Central memory CD4-positive, alpha-beta T cell (primary cell): Measurements from ENCODE around the gene SUSD3.

Experiments used
- DNase-seq: peaks from one replicate; pipeline ENCODE4 v3.0.0; 2022

The SUSD3 gene

GRCh38 chr9:93053781-93054331, 4.6 kb upstream of the SUSD3 start:
- no peak for DNase-seq

DNA sequence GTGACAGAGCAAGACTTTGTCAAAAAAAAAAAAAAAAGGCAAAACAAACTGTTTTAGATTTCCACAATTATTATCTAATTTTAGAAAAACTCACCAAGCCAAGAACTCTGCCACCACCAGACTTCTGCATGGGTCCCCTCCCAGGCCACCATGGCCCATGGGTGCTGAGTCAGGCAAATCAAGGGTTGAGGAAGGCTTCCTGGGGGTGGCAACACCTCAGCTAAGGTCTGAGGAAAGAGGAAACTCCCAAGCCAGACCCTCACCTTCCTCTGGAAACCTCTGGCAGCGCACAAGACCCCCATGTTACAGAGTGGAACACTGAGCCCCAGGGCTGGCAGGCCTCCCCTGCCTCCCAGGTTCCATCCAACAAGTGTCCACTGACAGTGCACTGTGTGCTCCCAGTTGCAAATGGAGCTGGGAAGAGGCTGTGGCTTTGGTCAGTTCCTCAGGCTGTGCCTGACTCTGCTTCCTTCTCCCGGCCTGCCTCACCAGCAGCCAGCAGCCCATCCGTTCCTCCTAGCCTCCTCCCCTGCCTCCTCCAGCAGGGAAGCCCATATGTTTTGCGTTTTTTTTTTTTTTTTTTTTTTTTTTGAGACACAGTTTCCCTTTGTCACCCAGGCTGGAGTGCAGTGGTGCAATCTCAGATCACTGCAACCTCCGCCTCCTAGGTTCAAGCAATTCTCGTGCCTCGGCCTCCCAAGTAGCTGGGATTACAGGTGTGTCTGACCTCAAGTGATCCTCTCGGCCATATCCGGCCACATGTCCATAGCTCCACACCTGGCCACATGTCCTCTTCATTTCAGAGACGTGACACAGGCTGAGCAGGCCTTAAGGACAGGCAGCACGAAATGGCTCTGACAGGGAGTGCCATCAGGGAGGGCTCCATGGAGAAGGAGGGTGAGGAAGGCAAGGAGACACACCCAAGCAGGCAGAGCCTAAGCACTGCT, 3.5 kb upstream of the SUSD3 start:
- no peak for DNase-seq

DNA sequence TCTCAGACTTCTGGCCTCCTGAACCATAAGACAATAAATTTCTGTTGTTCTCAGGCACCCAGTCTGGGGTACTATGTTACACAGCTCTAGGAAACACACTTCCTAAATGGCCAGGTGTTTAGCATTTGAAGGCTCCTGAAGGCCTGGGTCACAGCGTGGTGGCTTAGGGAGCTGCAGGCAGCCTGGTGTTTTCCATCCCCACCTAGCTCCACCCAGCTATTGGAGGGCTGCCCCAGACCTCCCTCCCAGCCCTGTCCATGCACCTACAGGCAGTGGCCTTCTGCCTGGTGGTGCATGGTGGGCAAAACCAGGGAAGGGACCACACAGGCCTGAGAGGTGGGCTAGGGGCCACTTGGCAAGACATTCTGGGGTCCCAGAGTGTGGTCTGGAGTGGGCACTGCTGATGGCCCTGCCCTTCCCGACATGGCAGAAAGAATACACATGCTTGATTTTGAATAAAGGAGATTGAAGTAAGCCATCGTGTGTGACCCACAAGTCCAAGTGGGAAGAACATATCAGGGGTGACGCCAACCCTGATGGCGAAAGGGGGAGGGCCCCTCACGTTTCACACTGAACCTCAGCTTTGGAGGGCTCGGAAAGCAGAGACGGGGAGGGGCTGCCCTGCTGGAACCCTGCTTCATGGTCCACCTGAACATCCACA, 1.3 kb upstream of the SUSD3 start:
- DNase-seq, result no peak

DNA sequence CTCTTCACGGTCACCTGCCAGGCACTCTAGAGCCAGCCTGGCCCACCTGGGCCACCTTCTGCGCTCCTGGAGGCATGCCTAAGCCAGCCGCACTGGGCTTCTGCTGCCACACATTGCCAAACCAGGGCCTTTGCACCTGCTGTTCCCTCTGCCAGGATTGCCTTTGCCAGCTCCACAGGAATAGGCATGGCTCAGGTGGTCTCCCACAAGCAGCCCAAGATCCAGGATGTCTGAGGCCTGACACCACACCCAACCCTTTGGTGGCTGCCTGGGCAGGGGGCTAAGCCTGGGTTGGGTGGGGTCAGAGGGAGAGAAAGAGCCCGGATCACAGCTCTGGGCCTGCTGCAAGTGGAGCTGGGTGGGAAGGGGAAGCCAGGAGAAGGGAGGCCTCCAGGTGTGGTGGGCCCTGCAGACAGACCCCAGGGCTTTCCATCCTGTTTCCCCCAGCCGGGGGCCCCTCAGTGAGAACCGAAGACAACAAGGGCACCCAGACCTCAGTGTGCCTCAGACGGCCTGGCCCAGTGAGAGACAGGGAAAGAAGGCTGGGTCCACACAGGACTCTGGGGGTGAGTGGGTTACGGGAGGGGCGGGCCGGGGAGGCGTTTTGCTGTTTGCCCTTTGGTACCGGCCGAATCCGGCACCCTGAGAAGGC, 672 bp upstream of the SUSD3 start:
- no peak for DNase-seq

GRCh38 chr9:93059011-93059714, 662 bp downstream of the SUSD3 start:
- peak; percentile 25 for DNase-seq

GRCh38 chr9:93059715-93060578, 1.4 kb downstream of the SUSD3 start:
- no peak for DNase-seq

DNA sequence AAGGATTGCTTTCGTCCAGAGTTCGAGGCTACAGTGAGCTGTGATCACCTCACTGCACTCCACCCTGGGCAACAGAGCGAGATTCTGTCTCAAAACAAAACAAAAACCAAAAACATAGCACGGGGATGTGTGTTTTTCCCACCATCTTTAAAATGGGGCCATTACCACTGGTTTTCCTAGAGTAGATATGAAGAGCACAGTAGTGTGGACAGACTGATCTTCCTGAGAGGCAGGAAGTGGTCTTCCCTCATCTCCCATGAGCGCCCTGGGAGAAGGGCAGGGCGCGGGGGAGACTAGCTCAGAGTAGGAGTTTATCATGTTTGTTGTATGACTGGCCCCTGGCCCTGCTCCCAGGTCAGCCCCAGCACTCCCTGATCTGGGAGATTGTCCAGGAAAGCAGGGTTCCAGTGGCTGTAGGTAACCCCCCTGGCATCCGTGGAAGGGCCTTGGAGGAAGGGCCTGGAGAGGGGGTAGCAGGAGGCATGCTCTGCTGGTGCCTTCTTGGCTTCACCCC, 2.3 kb downstream of the SUSD3 start:
- no peak for DNase-seq

DNA sequence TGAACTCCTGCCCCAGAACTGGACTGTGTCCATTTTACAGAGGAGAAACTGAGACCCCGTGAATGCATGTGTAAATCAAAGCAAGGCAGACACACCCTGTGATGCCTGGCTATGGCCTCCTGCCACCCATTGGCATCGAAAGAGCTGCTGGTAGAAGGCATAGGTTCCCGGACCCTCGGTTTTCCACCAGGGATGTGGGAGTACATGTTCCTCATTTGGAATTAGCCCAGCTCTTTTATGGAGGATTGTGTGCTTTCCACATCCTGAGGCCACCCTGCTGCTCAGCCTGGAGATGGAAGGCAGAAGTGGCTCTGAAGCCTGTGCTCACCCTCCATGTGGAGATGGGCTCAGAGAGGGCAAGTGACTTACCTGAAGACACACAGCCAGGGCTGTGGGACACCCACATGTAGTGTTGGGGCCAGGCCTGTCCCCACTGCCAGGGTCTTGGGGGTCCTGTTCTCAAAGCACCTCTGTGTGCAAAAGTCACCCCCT, 2.8 kb downstream of the SUSD3 start:
- DNase-seq, result no peak

DNA sequence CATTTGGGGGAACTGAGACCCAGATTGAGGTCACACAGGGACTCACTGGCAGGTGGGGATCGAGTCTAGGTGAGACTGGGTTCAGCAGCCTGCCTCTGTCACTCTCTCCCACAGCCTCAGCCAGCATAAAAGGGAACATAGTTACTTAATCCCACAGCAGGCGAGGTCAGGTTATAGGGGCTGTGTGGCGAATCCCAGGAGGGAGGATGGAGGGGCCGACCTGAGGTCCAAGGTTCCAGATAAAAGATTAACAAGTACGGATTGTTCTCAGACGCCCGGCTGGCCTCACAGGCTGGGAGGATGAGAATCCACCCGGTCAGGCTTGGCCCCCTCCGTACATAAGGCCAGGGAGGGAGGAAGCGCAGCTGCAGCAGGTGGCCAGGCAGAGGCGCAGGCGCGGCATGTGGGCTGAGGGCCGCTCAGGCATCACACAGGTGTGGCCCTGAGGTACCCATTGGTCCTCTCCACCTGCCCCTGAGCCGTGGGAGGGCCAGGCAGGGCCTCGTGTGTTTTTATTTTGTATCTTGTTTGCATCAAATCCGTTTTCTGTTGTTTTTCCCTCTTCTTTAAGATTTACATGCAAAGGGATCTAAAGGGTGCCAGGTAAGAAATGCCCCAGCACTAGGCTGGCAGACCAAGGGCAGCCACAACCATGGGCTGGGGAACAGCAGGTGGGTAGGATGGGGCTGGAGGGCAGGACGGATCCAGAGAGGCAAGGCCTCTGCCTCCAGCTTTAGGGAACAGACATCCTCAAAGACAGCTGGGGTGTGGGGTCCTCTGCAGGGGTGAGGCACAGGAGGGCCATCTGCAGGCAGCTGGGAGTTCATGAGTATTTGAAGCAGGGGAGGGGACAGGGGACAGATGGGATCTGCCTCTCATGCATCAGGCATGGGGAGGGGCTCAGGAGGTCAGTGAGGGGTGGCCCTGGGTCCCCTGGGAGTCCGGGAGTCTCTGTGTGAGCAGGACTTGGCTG, 3.6 kb downstream of the SUSD3 start:
- DNase-seq, result no peak

- peak; percentile 91 for DNase-seq
Measured at GRCh38 chr9:93064392-93065134, 6.1 kb downstream of the SUSD3 start.

GRCh38 chr9:93065135-93065720, 6.7 kb downstream of the SUSD3 start:
- DNase-seq, result no peak

DNA sequence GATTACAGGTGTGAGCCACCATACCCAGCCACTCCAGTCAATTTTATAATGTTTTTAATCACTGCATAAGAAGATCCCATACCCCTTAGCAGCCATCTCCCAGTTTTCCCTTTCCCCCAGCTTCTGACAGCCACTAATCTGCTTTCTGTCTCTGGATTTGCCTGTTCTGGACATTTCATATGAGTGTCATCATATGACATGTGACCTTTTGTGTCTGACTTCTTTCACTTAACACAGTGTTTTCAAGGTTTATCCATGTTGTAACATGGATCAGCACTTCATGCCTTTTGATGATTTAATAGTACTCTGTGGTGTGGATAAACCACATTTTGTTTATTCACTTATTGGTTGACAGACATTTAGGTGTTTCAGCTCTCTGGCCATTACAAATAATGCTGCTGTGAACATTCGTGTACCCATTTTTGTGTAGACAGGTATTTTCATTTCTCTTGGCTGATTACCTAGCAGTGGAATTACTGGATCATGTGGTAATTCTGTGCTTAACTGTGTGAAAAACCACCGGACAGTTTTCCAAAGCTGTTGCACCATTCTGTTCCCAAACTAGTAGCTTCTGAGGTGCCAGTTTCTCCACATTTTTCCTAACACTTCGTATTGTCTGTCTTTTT, 8.6 kb downstream of the SUSD3 start:
- no peak for DNase-seq

- no peak for DNase-seq
Measured at GRCh38 chr9:93068956-93069355, 10.5 kb downstream of the SUSD3 start.

DNA sequence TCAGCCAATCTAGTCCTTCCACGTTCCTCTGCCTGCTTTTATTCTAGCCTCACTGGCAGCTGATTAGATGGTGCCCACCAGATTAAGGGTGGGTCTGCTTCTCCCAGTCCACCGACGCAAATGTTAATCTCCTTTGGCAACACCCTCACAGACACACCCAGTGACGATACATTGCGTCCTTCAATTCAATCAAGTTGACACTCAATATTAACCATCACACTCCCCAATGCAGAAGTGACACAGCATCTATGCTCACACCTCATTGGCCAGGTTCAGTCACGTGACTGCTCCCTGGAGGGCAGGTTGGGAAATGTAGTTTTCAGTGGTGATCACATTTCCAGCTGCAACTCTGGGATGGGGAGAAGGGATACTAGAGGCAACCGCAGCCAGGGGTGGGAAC, 13.0 kb downstream of the SUSD3 start:
- DNase-seq, result no peak

GRCh38 chr9:93072383-93072795, 13.9 kb downstream of the SUSD3 start:
- DNase-seq, result no peak

GRCh38 chr9:93076101-93076791, 17.7 kb downstream of the SUSD3 start:
- DNase-seq, result no peak

DNA sequence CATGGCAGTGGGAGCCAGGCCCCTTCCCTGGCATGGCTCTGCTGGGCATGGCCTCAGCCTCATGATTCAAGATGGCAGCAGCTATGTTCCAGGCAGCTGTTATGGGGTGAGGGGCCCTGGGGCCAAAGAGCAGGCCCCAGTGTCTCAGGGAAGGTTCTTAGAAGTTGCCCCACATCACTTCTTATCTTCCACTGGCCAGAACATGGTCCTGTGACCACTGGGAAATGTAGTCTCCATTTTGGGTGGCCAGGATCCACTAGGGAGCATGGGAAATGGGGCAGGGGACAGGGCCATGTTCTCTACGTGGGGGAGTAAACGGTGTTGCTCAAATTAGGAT, 18.3 kb downstream of the SUSD3 start:
- DNase-seq, result no peak

GRCh38 chr9:93077367-93077766, 18.9 kb downstream of the SUSD3 start:
- no peak for DNase-seq
